WTC11 (cell line): ENCODE measurements around the gene TAC4.

Experiments
- AFF4 ChIP-seq: sonication (generic); formaldehyde crosslinking; IDR thresholded peaks from 2 replicates; pipeline ENCODE4 v1.8.1; 2023; ENCODE audit warnings: mild to moderate bottlenecking, missing genetic modification reagents, borderline replicate concordance
- NFE2L1 ChIP-seq: sonication (generic); formaldehyde crosslinking; IDR thresholded peaks from 2 replicates; pipeline ENCODE4 v1.8.1; 2023; ENCODE audit warnings: missing genetic modification reagents
- SP1 ChIP-seq: sonication (generic); formaldehyde crosslinking; conservative IDR thresholded peaks from 2 replicates; pipeline ENCODE4 v1.8.1; 2022; ENCODE audit warnings: missing genetic modification reagents
- USF1 ChIP-seq: sonication (generic); formaldehyde crosslinking; IDR thresholded peaks from 2 replicates; pipeline ENCODE4 v1.8.0; 2022; ENCODE audit warnings: mild to moderate bottlenecking, missing genetic modification reagents
- TF ChIP-seq, protein P1 (sequence below): fragments of 200-600 bp; IDR thresholded peaks from 2 replicates; pipeline ENCODE4 v1.8.0; 2022; ENCODE audit warnings: antibody characterized with exemption
- TF ChIP-seq, protein P2 (sequence below): sonication (generic); formaldehyde crosslinking; IDR thresholded peaks from 2 replicates; pipeline ENCODE4 v1.8.0; 2022; ENCODE audit warnings: mild to moderate bottlenecking, missing genetic modification reagents

- no peak for TF ChIP-seq SP1 (CRISPR knock-in tag)
- TF ChIP-seq USF1 (CRISPR knock-in tag) = no peak
- TF ChIP-seq, protein P1, sequence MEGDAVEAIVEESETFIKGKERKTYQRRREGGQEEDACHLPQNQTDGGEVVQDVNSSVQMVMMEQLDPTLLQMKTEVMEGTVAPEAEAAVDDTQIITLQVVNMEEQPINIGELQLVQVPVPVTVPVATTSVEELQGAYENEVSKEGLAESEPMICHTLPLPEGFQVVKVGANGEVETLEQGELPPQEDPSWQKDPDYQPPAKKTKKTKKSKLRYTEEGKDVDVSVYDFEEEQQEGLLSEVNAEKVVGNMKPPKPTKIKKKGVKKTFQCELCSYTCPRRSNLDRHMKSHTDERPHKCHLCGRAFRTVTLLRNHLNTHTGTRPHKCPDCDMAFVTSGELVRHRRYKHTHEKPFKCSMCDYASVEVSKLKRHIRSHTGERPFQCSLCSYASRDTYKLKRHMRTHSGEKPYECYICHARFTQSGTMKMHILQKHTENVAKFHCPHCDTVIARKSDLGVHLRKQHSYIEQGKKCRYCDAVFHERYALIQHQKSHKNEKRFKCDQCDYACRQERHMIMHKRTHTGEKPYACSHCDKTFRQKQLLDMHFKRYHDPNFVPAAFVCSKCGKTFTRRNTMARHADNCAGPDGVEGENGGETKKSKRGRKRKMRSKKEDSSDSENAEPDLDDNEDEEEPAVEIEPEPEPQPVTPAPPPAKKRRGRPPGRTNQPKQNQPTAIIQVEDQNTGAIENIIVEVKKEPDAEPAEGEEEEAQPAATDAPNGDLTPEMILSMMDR = no peak
- no peak for TF ChIP-seq AFF4 (CRISPR knock-in tag)
- TF ChIP-seq, protein P2, sequence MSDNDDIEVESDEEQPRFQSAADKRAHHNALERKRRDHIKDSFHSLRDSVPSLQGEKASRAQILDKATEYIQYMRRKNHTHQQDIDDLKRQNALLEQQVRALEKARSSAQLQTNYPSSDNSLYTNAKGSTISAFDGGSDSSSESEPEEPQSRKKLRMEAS (CRISPR knock-in tag) = no peak
- no peak for TF ChIP-seq NFE2L1 (CRISPR knock-in tag)
Observed at GRCh38 chr17:49854126-49854525, 6.3 kb upstream of the TAC4 start.
